Amniotic stem cell (primary cell): ENCODE data around the gene GTF2H4.
"Not testable (repeated sequence)": the region's sequence is repeated elsewhere in the genome, so short reads cannot be mapped to it uniquely, and the experiment has no call there.

Experiments
- DNase-seq: peaks from one replicate; lab custom pipeline; 2025; lab: John Stamatoyannopoulos, UW

Gene GTF2H4

GRCh38 chr6:30907758-30908591 is at the start of gene GTF2H4:
Gene GTF2H4 (plus strand): TSS chr6:30908207.
- DNase-seq: peak; percentile 98

GRCh38 chr6:30859726-30860125 is 48.3 kb upstream of the GTF2H4 start:
- DNase-seq: not testable (repeated sequence)

- DNase-seq: no peak
Measured at GRCh38 chr6:30861257-30862048, 46.6 kb upstream of the GTF2H4 start.

- no peak for DNase-seq
Measured at GRCh38 chr6:30862156-30862875, 45.7 kb upstream of the GTF2H4 start.

GRCh38 chr6:30864325-30864724 is 43.7 kb upstream of the GTF2H4 start:
- DNase-seq: no peak

- not testable (repeated sequence) for DNase-seq
Measured at GRCh38 chr6:30869241-30869749, 38.7 kb upstream of the GTF2H4 start.

GRCh38 chr6:30870546-30870945 is 37.5 kb upstream of the GTF2H4 start:
- no peak for DNase-seq

- no peak for DNase-seq
Measured at GRCh38 chr6:30871592-30872183, 36.3 kb upstream of the GTF2H4 start.

- no peak for DNase-seq
Measured at GRCh38 chr6:30873137-30873640, 34.8 kb upstream of the GTF2H4 start.

GRCh38 chr6:30873795-30874194 is 34.2 kb upstream of the GTF2H4 start:
- DNase-seq: not testable (repeated sequence)

- no peak for DNase-seq
Measured at GRCh38 chr6:30875244-30876038, 32.6 kb upstream of the GTF2H4 start.

- no peak for DNase-seq
Measured at GRCh38 chr6:30876039-30876730, 31.8 kb upstream of the GTF2H4 start.

GRCh38 chr6:30877419-30878262 is 30.4 kb upstream of the GTF2H4 start:
- peak; percentile 88 for DNase-seq

GRCh38 chr6:30879684-30880427 is 28.2 kb upstream of the GTF2H4 start:
- no peak for DNase-seq

GRCh38 chr6:30880698-30881252 is 27.2 kb upstream of the GTF2H4 start:
- DNase-seq: no peak

GRCh38 chr6:30881392-30882203 is 26.4 kb upstream of the GTF2H4 start:
- DNase-seq: no peak

- DNase-seq: no peak
Measured at GRCh38 chr6:30882204-30882758, 25.7 kb upstream of the GTF2H4 start.
